Measurements from ENCODE around the gene MRPL11.
"Not testable (repeated sequence)": the region's sequence is repeated elsewhere in the genome, so short reads cannot be mapped to it uniquely, and the experiment has no call there.

The MRPL11 gene

DNA sequence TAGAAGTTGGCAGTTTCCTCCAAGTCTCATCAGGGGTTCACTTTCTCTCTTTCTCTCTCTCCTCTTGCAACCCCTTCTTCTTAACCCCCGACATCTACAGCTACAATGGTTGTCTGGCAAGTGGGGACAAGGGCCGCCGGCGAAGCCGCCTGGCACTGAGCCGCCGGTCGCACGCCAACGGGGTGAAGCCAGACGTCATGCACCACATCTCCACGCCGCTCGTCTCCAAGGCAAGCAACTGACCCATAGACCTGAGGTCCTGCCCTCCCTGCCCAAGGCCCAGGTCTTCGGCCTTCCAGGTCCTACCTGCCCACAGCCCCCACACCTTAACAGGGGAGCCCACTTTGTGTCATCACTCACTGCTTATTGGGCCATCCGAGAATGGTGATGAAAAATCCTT, 32.5 kb upstream of the MRPL11 start:
- no peaks in the 10 kb centered on the region for H3K36me3 Mint-ChIP-seq
- H3K4me3 Mint-ChIP-seq, result no peak overlapping the region
- H3K27ac Mint-ChIP-seq, result no peak overlapping the region
- H3K27me3 Mint-ChIP-seq, result no peaks in the 10 kb centered on the region
- H3K9me3 Mint-ChIP-seq, result no peaks in the 10 kb centered on the region
- H3K4me1 Mint-ChIP-seq, result peaks cover 12% of the 10 kb centered on the region

DNA sequence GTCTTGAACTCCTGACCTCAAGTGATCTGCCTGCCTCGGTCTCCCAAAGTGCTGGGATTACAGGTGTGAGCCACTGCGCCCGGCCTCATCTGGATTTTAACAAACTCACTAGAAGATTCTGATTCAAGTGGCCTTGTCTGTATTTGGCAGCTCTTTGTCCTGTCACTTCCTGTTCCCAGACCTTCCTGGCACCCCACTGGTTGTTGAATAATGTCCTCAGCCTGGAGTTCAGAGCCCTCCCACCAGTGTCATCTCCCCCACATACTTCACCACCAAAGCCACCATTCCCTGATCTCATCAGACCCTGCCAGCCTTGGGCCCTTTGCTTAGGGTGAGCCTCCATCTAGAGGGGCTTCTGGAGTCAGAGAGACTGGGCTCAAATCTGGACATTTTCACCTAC, 31.4 kb upstream of the MRPL11 start:
- Mint-ChIP-seq H3K27ac (no peak overlapping the region), H3K9me3 (no peaks in the 10 kb centered on the region), H3K4me1 (peaks cover 12% of the 10 kb centered on the region), H3K4me3 (no peak overlapping the region), H3K36me3 (no peaks in the 10 kb centered on the region), H3K27me3 (no peaks in the 10 kb centered on the region)

DNA sequence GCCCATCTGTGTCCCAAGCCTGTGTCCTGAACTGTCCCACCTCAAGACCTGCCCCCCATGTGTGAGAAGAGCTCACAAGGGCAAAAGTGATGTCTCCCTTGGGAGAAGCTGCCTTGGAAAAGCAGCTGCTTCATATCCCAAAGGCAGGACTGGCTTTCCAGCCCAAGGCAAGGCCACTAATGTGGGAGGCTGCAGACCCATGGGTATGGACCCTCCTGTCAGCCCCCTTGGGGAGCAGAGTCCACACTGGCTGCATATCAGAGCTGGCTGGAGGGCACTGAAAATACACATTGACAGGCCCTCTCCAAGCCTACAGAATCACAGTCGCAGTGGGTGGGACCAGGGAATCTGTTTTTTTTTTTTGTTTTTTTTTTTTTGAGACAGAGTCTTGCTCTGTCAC, 30.8 kb upstream of the MRPL11 start:
- Mint-ChIP-seq H3K4me3 (no peak overlapping the region), H3K36me3 (no peaks in the 10 kb centered on the region), H3K27ac (no peak overlapping the region), H3K4me1 (peaks cover 12% of the 10 kb centered on the region), H3K9me3 (no peaks in the 10 kb centered on the region), H3K27me3 (no peaks in the 10 kb centered on the region)

DNA sequence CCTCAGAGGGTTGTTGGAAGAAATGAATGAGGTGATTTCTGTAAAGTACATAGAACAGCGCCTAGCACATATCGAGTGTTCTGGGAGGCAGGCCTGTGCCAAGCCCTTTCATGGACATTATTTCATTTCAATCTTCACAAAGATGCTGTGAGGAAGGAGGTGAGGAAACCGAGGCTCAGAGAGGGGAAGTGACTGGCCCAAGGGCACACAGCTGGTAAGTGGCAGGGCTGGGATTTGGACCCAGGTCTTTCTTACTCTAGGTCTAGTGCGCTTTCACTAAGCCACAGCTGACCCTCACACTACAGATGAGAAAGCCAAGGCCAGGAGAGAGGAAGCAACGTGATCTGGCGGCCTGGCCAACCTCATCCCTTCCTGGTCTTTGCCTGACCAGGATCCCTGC, 30.0 kb upstream of the MRPL11 start:
- Mint-ChIP-seq H3K4me1 (peaks cover 12% of the 10 kb centered on the region), H3K27me3 (no peaks in the 10 kb centered on the region), H3K36me3 (no peaks in the 10 kb centered on the region), H3K27ac (no peak overlapping the region), H3K9me3 (no peaks in the 10 kb centered on the region), H3K4me3 (peak overlapping the region; percentile 89)

DNA sequence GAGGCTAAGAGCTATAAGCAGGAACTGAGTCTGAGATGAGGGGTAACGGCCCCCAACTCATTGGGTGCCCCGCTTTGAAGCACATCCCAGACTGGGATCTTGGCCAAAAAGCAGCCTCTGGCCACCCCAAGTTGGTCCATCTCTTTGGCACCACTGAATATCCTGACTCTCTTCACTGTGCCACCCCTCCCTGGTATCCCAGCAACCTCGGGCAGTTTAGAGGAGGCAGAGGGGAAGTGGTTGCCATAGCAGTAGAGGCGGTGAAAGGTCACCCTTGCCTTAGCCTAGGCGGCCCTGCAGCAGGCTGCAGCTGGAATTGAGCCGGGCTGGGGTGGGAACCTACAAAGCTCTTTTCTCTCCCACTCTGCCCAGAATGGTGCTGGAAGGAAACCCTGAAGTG, 29.1 kb upstream of the MRPL11 start:
- H3K4me1 Mint-ChIP-seq, result peaks cover 19% of the 10 kb centered on the region
- peak overlapping the region; percentile 76 for H3K27ac Mint-ChIP-seq
- H3K36me3 Mint-ChIP-seq, result no peaks in the 10 kb centered on the region
- peak overlapping the region; percentile 89 for H3K4me3 Mint-ChIP-seq
- no peaks in the 10 kb centered on the region for H3K27me3 Mint-ChIP-seq
- H3K9me3 Mint-ChIP-seq, result no peaks in the 10 kb centered on the region

DNA sequence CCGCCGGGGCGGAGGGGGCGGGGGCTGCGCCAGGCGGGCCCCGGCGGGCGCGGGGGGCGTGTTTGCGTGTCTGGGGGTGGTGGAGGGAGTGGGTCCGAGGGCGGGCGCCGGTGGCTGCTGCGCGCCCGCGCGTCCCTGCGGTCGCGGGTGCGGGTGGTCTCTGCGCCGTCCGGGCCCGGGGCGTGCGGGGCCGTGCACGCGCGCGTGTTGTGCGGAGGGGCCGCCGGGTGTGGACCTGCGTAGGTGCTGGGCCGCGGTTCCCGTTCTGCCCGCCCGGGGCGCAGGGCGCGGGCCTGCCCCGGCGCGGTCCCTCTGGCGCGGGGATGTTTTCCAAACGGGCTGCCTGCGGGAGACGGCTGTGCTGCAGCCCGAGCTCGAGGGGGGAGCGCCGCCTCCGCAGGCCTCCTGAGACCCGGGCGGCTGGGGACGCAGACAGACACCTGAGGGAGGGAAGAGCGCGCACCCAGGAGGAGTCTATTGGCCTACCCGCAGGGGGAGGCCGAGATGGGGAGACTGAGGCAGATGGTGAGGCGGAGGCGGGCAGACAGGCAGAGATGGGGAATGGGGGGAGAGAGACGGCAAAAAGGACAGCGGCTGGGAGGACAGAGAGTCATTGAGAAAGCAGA, 28.5 kb upstream of the MRPL11 start:
- H3K9me3 Mint-ChIP-seq, result no peaks in the 10 kb centered on the region
- H3K27ac Mint-ChIP-seq, result peak overlapping the region; percentile 76
- H3K27me3 Mint-ChIP-seq, result no peaks in the 10 kb centered on the region
- no peaks in the 10 kb centered on the region for H3K36me3 Mint-ChIP-seq
- H3K4me3 Mint-ChIP-seq, result peak overlapping the region; percentile 89
- peaks cover 21% of the 10 kb centered on the region for H3K4me1 Mint-ChIP-seq

DNA sequence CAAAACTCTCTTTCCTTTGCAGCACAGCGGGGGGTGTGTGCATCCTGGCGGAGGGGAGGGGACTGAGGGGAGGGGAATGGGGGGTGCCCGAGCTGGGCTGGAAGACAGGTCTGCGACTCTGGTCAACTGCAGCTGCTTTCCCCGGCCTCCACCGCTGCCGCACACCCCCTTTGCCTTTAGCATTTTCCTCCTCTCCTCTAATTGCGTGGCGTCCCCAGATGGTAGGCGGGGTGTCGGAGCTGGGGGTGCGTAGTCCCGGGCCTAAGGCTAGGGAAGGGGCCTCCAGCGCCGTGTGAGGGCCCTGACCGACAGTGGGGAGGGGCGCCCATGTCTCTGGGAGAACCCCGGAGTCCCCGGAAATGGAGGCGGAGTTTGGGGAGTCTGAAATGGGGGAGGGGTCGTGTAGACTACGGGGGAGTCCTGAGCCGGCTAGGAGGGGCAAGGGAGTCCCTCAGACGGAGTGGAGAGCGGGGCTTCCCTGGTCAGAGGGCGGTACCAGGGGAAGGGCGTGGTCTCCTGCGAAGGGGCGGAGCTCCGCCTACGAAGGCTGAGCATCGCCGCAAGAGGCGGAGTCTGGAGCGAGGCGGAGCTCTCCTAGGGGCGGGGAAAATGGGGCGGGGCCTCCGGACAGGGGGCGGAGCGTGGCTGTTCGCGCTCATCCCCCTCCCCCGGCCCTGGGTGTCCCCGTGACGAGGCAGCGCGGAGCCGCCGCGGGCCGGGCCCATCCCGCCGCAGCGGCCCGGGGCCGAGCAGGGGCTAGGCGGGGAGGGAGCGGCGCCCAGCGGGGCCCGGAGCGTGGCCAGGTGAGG, 27.8 kb upstream of the MRPL11 start, which contains the start of gene PELI3:
Gene PELI3, plus strand, starts transcription at position 681 of the 809 bp plus-strand sequence. CDS start 1,224 bp downstream, outside the sequence.
- H3K27ac Mint-ChIP-seq, result peak within 1 kb of the TSS; percentile 76
- H3K9me3 Mint-ChIP-seq, result no peaks in the 10 kb centered on the region
- peak within 1 kb of the TSS; percentile 89 for H3K4me3 Mint-ChIP-seq
- no peaks in the 10 kb centered on the region for H3K36me3 Mint-ChIP-seq
- H3K4me1 Mint-ChIP-seq, result peaks cover 21% of the 10 kb centered on the region
- H3K27me3 Mint-ChIP-seq, result no peaks in the 10 kb centered on the region

DNA sequence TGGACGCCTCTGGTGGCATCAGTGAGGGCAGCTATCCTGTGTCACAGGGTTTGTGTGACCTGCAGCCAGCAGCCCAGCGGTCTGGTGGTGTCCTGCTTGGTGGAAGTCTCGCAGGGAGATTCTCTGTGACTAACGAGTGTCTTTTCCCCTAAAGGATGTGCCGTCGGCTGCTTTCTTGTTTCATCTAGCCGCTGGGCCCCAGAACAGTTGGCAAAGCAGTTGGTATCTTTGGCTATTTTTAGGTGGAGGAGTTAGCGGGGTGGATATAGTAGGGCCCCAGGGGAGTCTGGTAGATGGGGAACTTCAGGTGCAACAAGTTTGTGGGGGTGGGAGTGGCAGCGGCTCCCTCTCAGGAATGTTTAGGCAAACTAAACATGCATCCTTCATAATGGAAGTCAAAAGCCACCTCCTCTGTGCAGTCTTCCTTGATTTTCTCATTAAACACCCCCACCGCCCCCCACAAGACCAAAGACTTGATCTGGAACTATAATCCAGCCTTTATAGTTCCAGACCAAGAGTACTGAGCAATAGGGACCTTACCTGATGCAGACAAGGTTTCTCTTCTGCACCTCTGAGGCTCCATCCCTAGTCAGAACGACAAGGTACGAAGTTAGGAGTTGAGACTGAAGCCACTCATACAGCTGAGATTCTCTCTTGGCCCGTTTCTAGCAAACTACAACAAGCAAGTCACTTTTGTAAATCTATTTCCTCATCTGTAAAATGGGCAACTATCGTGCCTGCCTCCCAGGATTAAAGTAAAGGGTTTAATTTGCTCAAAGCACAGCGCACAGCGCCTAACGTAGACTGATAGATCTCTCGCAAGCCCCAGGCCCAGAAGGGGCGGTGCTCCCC, 27.0 kb upstream of the MRPL11 start:
- Mint-ChIP-seq H3K4me1 (peaks cover 21% of the 10 kb centered on the region), H3K27ac (peak overlapping the region; percentile 59), H3K27me3 (no peaks in the 10 kb centered on the region), H3K36me3 (no peaks in the 10 kb centered on the region), H3K4me3 (peak overlapping the region; percentile 82), H3K9me3 (no peaks in the 10 kb centered on the region)

DNA sequence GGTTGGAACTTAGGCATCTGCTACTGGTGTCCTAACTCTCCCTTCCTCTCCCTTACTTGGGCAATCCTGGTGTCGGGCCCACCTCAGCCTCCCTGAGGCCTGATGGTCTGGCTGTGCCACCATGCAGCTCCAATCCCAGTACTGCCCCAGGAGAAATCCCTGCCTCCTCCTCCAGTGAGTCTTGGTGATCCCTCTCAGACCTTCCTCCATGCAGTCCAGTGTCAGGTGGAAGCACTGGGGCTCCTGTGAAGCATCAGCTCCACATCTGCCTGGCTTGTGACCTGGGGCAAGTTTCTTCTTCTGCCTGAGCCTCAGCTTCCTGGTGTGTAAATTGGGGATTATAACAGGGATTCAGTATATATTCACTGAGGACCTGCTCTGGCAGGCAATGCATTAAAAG, 26.3 kb upstream of the MRPL11 start:
- H3K27me3 Mint-ChIP-seq, result no peaks in the 10 kb centered on the region
- no peaks in the 10 kb centered on the region for H3K9me3 Mint-ChIP-seq
- no peak overlapping the region for H3K4me3 Mint-ChIP-seq
- H3K36me3 Mint-ChIP-seq, result no peaks in the 10 kb centered on the region
- H3K4me1 Mint-ChIP-seq, result peaks cover 21% of the 10 kb centered on the region
- H3K27ac Mint-ChIP-seq, result no peak overlapping the region

DNA sequence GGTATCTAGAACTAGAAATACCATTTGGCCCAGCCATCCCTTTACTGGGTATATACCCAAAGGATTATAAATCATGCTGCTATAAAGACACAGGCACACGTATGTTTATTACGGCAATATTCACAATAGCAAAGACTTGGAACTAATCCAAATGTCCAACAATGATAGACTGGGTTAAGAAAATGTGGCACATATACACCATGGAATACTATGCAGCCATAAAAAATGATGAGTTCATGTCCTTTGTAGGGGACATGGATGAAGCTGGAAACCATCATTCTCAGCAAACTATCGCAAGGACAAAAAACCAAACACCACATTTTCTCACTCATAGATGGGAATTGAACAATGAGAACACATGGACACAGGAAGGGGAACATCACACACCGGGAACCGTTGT, 25.5 kb upstream of the MRPL11 start:
- not testable (repeated sequence) for H3K36me3 Mint-ChIP-seq, H3K27me3 Mint-ChIP-seq, H3K9me3 Mint-ChIP-seq, H3K4me3 Mint-ChIP-seq, H3K27ac Mint-ChIP-seq
- H3K4me1 Mint-ChIP-seq, result peaks cover 21% of the 10 kb centered on the region

DNA sequence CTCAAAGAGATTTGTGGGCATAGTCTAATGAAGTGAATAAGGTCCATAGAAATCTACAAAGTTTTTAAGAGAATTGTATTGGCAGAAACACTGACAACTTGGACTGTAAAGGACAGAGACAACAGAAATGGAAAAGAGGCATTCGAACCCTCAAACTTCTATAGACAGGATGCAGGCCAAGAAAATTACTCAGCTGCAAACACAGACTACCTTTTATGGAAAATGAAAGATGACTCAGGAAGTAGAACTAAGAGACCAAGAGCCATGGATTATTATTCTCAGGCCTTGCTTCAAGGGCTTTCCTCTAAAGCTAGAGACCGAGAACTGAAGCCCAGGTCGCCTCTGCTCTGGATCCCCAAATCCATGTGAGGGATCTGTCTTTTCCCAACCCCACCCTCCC, 24.3 kb upstream of the MRPL11 start:
- H3K27ac Mint-ChIP-seq, result no peak overlapping the region
- H3K4me3 Mint-ChIP-seq, result no peak overlapping the region

DNA sequence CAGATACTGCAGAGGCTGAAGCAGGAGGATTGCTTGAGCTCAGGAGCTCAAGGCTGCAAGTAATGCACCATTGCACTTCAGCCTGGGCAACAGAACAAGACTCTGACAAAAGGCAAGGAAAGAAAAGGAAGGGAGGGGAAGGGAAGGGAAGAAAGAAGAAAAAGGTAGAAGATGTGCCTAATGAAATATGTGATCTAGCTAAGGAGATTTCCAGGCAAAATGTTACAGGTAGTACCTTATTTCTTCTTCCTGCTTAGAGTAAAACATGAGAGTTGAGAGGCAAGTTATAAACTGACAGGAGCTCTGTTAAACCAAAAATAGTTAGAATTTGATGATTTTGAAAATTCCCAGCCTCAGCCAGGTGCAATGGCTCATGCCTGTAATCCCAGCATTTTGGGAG, 23.4 kb upstream of the MRPL11 start:
- H3K36me3 Mint-ChIP-seq, result no peaks in the 10 kb centered on the region
- no peak overlapping the region for H3K4me3 Mint-ChIP-seq
- H3K4me1 Mint-ChIP-seq, result peaks cover 9% of the 10 kb centered on the region
- no peaks in the 10 kb centered on the region for H3K27me3 Mint-ChIP-seq
- no peaks in the 10 kb centered on the region for H3K9me3 Mint-ChIP-seq
- no peak overlapping the region for H3K27ac Mint-ChIP-seq

More for the DNA sequence above, 24.3 kb upstream of the MRPL11 start:
- H3K9me3 Mint-ChIP-seq, result no peaks in the 10 kb centered on the region
- no peaks in the 10 kb centered on the region for H3K36me3 Mint-ChIP-seq
- no peaks in the 10 kb centered on the region for H3K27me3 Mint-ChIP-seq
- peaks cover 14% of the 10 kb centered on the region for H3K4me1 Mint-ChIP-seq

DNA sequence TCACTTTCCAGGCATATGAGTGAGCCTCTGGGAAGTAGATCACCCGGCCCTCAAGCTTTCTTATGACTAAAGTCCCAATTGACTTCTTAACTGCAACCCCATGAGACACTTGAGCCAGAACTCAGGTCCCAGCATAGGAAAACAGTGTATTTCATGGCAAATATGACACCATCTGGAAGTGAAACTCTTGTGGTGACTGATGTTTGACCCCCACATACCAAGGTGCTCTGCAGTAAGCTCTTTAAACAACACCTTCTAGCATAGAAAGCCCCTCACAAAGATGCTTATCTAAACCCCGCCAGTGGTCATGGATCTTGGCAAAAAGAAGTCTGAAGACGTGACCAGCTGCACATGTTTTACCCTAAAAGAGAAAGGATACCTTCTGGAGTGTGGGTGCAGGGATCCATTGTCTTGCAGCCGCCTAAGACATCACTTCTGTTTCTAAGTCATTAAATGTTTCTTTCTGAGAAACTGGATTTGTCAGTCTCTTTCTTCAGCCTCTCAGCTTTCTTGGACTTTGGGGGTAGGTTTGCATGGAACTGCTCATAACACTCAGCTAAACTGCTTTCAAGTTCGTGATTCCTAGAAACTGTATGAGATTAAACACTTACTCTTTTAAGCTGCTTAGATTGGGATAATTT, 20.6 kb upstream of the MRPL11 start:
- no peak overlapping the region for H3K27ac Mint-ChIP-seq
- peaks cover 20% of the 10 kb centered on the region for H3K4me1 Mint-ChIP-seq
- no peaks in the 10 kb centered on the region for H3K9me3 Mint-ChIP-seq
- no peaks in the 10 kb centered on the region for H3K36me3 Mint-ChIP-seq
- no peak overlapping the region for H3K4me3 Mint-ChIP-seq
- no peaks in the 10 kb centered on the region for H3K27me3 Mint-ChIP-seq

DNA sequence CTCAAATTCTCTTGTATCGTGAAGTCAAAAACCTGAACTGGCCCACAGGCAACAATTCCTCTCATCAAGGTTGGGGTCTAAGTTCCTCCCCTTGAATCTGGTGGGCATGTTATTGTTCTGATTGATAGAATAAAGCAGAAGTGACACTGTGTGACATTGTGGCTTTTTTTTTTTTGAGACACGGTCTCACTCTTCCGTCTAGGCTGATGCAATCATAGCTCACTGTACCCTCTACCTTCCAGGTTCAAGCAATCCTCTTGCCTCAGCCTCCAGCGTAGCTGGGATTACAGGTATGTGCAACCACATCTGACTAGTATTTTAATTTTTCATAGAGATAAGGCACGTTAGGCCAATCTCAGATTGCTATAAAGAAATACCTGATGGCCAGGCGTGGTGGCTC, 19.2 kb upstream of the MRPL11 start:
- Mint-ChIP-seq H3K27me3 (no peaks in the 10 kb centered on the region), H3K4me1 (peaks cover 20% of the 10 kb centered on the region), H3K4me3 (no peak overlapping the region), H3K27ac (no peak overlapping the region), H3K9me3 (no peaks in the 10 kb centered on the region), H3K36me3 (no peaks in the 10 kb centered on the region)

DNA sequence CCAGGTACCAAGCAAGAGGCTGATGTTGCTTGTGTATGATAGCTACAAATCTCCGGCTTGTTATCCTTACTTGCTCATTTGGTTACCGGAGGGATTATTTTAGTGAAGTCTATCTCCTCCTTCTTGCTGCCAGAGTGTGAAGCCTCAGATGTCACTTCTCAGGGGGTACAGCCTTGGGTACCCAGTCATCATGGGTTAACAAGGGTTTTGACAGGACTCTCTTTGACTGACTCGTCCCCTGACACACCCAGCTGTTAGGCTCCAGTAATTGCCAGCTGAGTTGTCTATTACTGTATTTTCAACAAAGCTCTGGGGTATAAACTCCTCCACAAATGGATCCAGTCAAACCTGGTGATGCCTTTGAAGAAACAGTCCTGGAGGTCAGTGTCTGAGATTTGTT, 16.2 kb upstream of the MRPL11 start:
- Mint-ChIP-seq H3K27ac (no peak overlapping the region), H3K36me3 (no peaks in the 10 kb centered on the region), H3K4me1 (peaks cover 17% of the 10 kb centered on the region), H3K9me3 (no peaks in the 10 kb centered on the region), H3K27me3 (no peaks in the 10 kb centered on the region), H3K4me3 (no peak overlapping the region)
